ENCODE results near the gene TEAD3. TPM values are rescaled to one million over a fixed set of nuclear protein-coding genes. Genes with fewer than 3 reads are reported as not detected.

Gene TEAD3
- total RNA-seq, 1 experiment from 2014 or later, result 10.7 TPM

DNA sequence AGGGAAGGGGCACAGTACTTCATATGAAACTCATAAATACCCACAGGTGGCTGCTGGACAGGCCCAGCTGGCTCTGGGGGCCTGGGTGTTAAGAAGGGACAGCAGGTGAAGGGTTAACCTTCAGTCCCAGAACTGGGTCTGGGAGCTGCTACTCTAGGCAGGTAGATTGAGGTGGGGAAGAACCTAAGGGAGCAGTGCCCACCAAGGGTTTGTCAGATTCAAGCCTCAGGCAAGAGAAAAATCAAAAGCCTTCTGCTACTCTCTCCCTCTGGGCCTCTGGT lies 23.1 kb downstream of the TEAD3 start:
- intact Hi-C loops (cut with micrococcal nuclease; ENCODE audit: unreplicated experiment) (no loop called here), in situ Hi-C loops (cut with HindIII; ENCODE audit: low pct_unique_long_range_greater_than_20kb, low sequenced_read_pairs) (no loop called here)
- TF ChIP-seq SIN3A (IDR thresholded peaks at IDR 0.05; ENCODE audit: borderline replicate concordance, insufficient read depth, low read depth, low read length) (no peak), REST (IDR thresholded peaks at IDR 0.05; ENCODE audit: insufficient read depth in 1 of 2, low read depth in 2 of 2, low read length in 1 of 2) (no peak), TCF7L2 (IDR thresholded peaks at IDR 0.05; ENCODE audit: low read depth, low read length) (no peak), POLR2AphosphoS5 (IDR thresholded peaks at IDR 0.05; ENCODE audit: low read depth, low read length) (no peak)
- TF ChIP-seq, protein P1, sequence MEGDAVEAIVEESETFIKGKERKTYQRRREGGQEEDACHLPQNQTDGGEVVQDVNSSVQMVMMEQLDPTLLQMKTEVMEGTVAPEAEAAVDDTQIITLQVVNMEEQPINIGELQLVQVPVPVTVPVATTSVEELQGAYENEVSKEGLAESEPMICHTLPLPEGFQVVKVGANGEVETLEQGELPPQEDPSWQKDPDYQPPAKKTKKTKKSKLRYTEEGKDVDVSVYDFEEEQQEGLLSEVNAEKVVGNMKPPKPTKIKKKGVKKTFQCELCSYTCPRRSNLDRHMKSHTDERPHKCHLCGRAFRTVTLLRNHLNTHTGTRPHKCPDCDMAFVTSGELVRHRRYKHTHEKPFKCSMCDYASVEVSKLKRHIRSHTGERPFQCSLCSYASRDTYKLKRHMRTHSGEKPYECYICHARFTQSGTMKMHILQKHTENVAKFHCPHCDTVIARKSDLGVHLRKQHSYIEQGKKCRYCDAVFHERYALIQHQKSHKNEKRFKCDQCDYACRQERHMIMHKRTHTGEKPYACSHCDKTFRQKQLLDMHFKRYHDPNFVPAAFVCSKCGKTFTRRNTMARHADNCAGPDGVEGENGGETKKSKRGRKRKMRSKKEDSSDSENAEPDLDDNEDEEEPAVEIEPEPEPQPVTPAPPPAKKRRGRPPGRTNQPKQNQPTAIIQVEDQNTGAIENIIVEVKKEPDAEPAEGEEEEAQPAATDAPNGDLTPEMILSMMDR (IDR thresholded peaks at IDR 0.05), result no peak
- ChIA-PET POLR2A (interaction anchor here (0.6 kb wide), 2 partner anchors 31 to 913 kb away, joined by 3 to 5 read pairs; no protein-coding TSS in a partner anchor), CTCF (interaction anchor here (0.6 kb wide), 1 partner anchor 8 kb away, joined by 5 read pairs; no protein-coding TSS in a partner anchor)
- H3K27ac ChIP-seq (ENCODE audit: low read length), result no peak overlapping the region
- H3K27me3 ChIP-seq (ENCODE audit: control insufficient read depth, insufficient read depth, low read length), result no peaks in the 10 kb centered on the region
- DNase-seq (ENCODE audit: low read depth, low spot score), result no peak
- no peaks in the 10 kb centered on the region for H3K9me3 ChIP-seq (ENCODE audit: control insufficient read depth, insufficient read depth, low read depth, low read length)
- ATAC-seq, result peak; percentile 14
- H3K36me3 ChIP-seq (ENCODE audit: control insufficient read depth, insufficient read depth, low read length), result peaks cover 26% of the 10 kb centered on the region
- no peak overlapping the region for H3K4me3 ChIP-seq (ENCODE audit: low read depth in 2 of 2, low read length in 2 of 2)
- H3K4me1 ChIP-seq (ENCODE audit: control insufficient read depth, insufficient read depth, low read length), result peaks cover 36% of the 10 kb centered on the region
- BruUV-seq (replicated peaks), result no TSS peak

- Histone ChIP-seq H3K4me1 (ENCODE audit: control insufficient read depth, insufficient read depth, low read length) (peaks cover 36% of the 10 kb centered on the region), H3K4me3 (ENCODE audit: low read depth in 2 of 2, low read length in 2 of 2) (no peak overlapping the region), H3K27ac (ENCODE audit: low read length) (no peak overlapping the region; the same call in 1 of the 2 replicates), H3K9me3 (ENCODE audit: control insufficient read depth, insufficient read depth, low read depth, low read length) (no peaks in the 10 kb centered on the region), H3K27me3 (ENCODE audit: control insufficient read depth, insufficient read depth, low read length) (no peaks in the 10 kb centered on the region), H3K36me3 (ENCODE audit: control insufficient read depth, insufficient read depth, low read length) (peaks cover 30% of the 10 kb centered on the region)
- TF ChIP-seq SIN3A (IDR thresholded peaks at IDR 0.05; ENCODE audit: borderline replicate concordance, insufficient read depth, low read depth, low read length), result no peak
- TF ChIP-seq, protein P1 (IDR thresholded peaks at IDR 0.05), result no peak
- TF ChIP-seq REST (IDR thresholded peaks at IDR 0.05; ENCODE audit: insufficient read depth in 1 of 2, low read depth in 2 of 2, low read length in 1 of 2), result no peak
- no peak; the same call in 1 of the 2 replicates for TF ChIP-seq POLR2AphosphoS5 (IDR thresholded peaks at IDR 0.05; ENCODE audit: low read depth, low read length)
- TF ChIP-seq TCF7L2 (IDR thresholded peaks at IDR 0.05; ENCODE audit: low read depth, low read length), result no peak
- CTCF ChIA-PET, result interaction anchor here (0.6 kb wide), 3 partner anchors 9 to 181 kb away, joined by 5 to 7 read pairs (median 5); no protein-coding TSS in a partner anchor
- DNase-seq (ENCODE audit: low read depth, low spot score), result no peak
- POLR2A ChIA-PET, result interaction anchor here (0.6 kb wide), 2 partner anchors 32 to 913 kb away, joined by 3 to 5 read pairs; no protein-coding TSS in a partner anchor
- intact Hi-C loops (cut with micrococcal nuclease; ENCODE audit: unreplicated experiment) (no loop called here), in situ Hi-C loops (cut with HindIII; ENCODE audit: low pct_unique_long_range_greater_than_20kb, low sequenced_read_pairs) (no loop called here)
- no TSS peak for BruUV-seq (replicated peaks)
- ATAC-seq, result peak; percentile 0; the same call in 1 of the 2 replicates
Measured at GRCh38 chr6:35473075-35473849, 23.6 kb downstream of the TEAD3 start.
